GM10266 (cell line): ENCODE results near the gene VASH1.

Source experiments
- DNase-seq: peaks from one replicate; pipeline ENCODE4 v3.0.0; 2012; ENCODE audit errors: extremely low spot score
- CTCF ChIP-seq: IDR thresholded peaks from 2 replicates; pipeline ENCODE4 v1.5.1; 2012; ENCODE audit warnings: mild to moderate bottlenecking, low read depth; ENCODE audit not compliant: control insufficient read depth, insufficient read depth; ENCODE audit errors: missing control alignments

The VASH1 gene

GRCh38 chr14:76773956-76774820 lies 12.9 kb downstream of the VASH1 start:
- no peak for TF ChIP-seq CTCF
- no peak for DNase-seq

- TF ChIP-seq CTCF: no peak
- no peak for DNase-seq
Observed at GRCh38 chr14:76774821-76775694, 13.8 kb downstream of the VASH1 start.

- DNase-seq: no peak
- no peak for TF ChIP-seq CTCF
Observed at GRCh38 chr14:76775695-76776427, 14.6 kb downstream of the VASH1 start.

- no peak for TF ChIP-seq CTCF
- DNase-seq: no peak
Observed at GRCh38 chr14:76776428-76777251, 15.4 kb downstream of the VASH1 start.

- no peak for DNase-seq
- no peak for TF ChIP-seq CTCF
Observed at GRCh38 chr14:76777721-76778120, 16.5 kb downstream of the VASH1 start.

- TF ChIP-seq CTCF: no peak
- DNase-seq: no peak
Observed at GRCh38 chr14:76778546-76779215, 17.4 kb downstream of the VASH1 start.
